B cell (primary cell): ENCODE results near the gene GIPR. TPM values are rescaled to one million over a fixed set of nuclear protein-coding genes. Genes with fewer than 3 reads are reported as not detected.
A peak's percentile ranks its signal among the peaks of the same experiment; 100 is the strongest.

Experiments used
- ATAC-seq: fragments of 200-7000 bp; cut with Tn5 transposase; one replicate; pipeline ENCODE4 v1.10.0; 2021; ENCODE audit warnings: low read depth, mild to moderate bottlenecking, moderate number of reproducible peaks, moderate library complexity
- CTCF ChIA-PET: fragments of 350-600 bp; sonication (Branson Sonifier 250); formaldehyde crosslinking; loops from one replicate; lab custom pipeline; 2021; ENCODE audit warnings: antibody characterized with exemption, inconsistent platforms; lab: Charles Lee
- POLR2A ChIA-PET: fragments of 350-600 bp; sonication (Branson Sonifier 250); formaldehyde crosslinking; loops from one replicate; lab custom pipeline; 2021; ENCODE audit warnings: antibody characterized with exemption; lab: Charles Lee
- DNase-seq: peaks from one replicate; pipeline ENCODE4 v3.0.0; 2013
- H2AFZ ChIP-seq: 2 replicates; pipeline ENCODE4 v1.6.1; 2012; ENCODE audit warnings: mild to moderate bottlenecking, low read depth, low read length; ENCODE audit not compliant: insufficient read depth, poor library complexity, severe bottlenecking
- H3K27ac ChIP-seq, 2 donors: 1 replicate in 1 of 2; 2 replicates in 1 of 2; pipeline ENCODE4 v1.5.1; 2012 to 2013; ENCODE audit warnings: low read length in 2 of 2, mild to moderate bottlenecking in 2 of 2, moderate library complexity in 1 of 2
- H3K27me3 ChIP-seq, 4 experiments: fragments of 200-600 bp in 1 of 4; sonication (generic) in 1 of 4; replicated peaks in 1 of 4; 1 replicate in 2 of 4; 2 replicates in 2 of 4; pipeline versions ENCODE4 v1.6.1 to v1.7.0; 2013 to 2016; ENCODE audit warnings: low read length in 3 of 4, mild to moderate bottlenecking in 2 of 4, mixed read lengths in 1 of 4, moderate library complexity in 1 of 4; ENCODE audit not compliant: insufficient read depth in 4 of 4, control insufficient read depth in 3 of 4; ENCODE audit errors: control extremely low read depth in 1 of 4
- H3K36me3 ChIP-seq, 2 experiments: replicated peaks in 1 of 2; 1 replicate in 1 of 2; 2 replicates in 1 of 2; pipeline versions ENCODE4 v1.6.1 to v1.7.1; 2013; ENCODE audit warnings: low read length in 1 of 2; ENCODE audit not compliant: insufficient read depth in 2 of 2, control insufficient read depth in 1 of 2; ENCODE audit errors: control extremely low read depth in 1 of 2, extremely low read depth in 1 of 2
- H3K4me1 ChIP-seq, 2 donors: fragments of 200-600 bp in 1 of 2; sonication (generic) in 1 of 2; 1 replicate in 1 of 2; 2 replicates in 1 of 2; pipeline versions ENCODE4 v1.5.1 to v1.6.1; 2013 to 2017; ENCODE audit warnings: low read length in 2 of 2; ENCODE audit not compliant: control insufficient read depth in 2 of 2, insufficient read depth in 2 of 2
- H3K4me2 ChIP-seq: replicated peaks from 2 replicates; pipeline ENCODE3; 2012; ENCODE audit warnings: mild to moderate bottlenecking, low read depth, low read length; ENCODE audit not compliant: poor library complexity, severe bottlenecking
- H3K4me3 ChIP-seq, 5 experiments: fragments of 200-600 bp in 1 of 5; sonication (generic) in 1 of 5; 1 replicate in 3 of 5; 2 replicates in 2 of 5; pipeline versions ENCODE4 v1.5.1 to v1.7.0; 2011 to 2016; ENCODE audit warnings: low read length in 4 of 5, mild to moderate bottlenecking in 4 of 5, low read depth in 2 of 5, control low read depth in 1 of 5, moderate library complexity in 1 of 5; ENCODE audit not compliant: insufficient read depth in 1 of 5; ENCODE audit errors: control extremely low read depth in 1 of 5, extremely low read depth in 1 of 5
- H3K79me2 ChIP-seq: fragments of 200-600 bp; sonication (generic); one replicate; pipeline ENCODE4 v1.6.0; 2016; ENCODE audit warnings: low read length; ENCODE audit not compliant: control insufficient read depth, insufficient read depth
- H3K9ac ChIP-seq: fragments of 200-600 bp; sonication (generic); 2 replicates; pipeline ENCODE4 v1.6.1; 2017; ENCODE audit warnings: mild to moderate bottlenecking, low read length, moderate library complexity
- H3K9me3 ChIP-seq, 3 donors: one replicate each; pipeline versions ENCODE4 v1.6.1 to v1.7.1; 2013; ENCODE audit warnings: low read length in 2 of 3; ENCODE audit not compliant: control insufficient read depth in 2 of 3, insufficient read depth in 1 of 3; ENCODE audit errors: control extremely low read depth in 1 of 3
- H4K20me1 ChIP-seq: 2 replicates; pipeline ENCODE4 v1.6.0; 2012; ENCODE audit warnings: mild to moderate bottlenecking, low read length; ENCODE audit not compliant: insufficient read depth, control insufficient read depth, poor library complexity, severe bottlenecking
- H3K27ac Mint-ChIP-seq: one replicate; pipeline ENCODE4 v1.8.0; 2021; ENCODE audit warnings: mixed read lengths
- H3K27me3 Mint-ChIP-seq: one replicate; pipeline ENCODE4 v1.8.0; 2021; ENCODE audit warnings: mixed read lengths
- H3K4me1 Mint-ChIP-seq: one replicate; pipeline ENCODE4 v1.8.0; 2021; ENCODE audit warnings: mixed read lengths
- H3K4me3 Mint-ChIP-seq: one replicate; pipeline ENCODE4 v1.8.0; 2021; ENCODE audit warnings: mixed read lengths
- H3K9me3 Mint-ChIP-seq: one replicate; pipeline ENCODE4 v1.8.0; 2022; ENCODE audit warnings: mixed read lengths; ENCODE audit not compliant: insufficient read depth
- CTCF ChIP-seq: fragments of 200-600 bp; IDR thresholded peaks from one replicate; pipeline ENCODE4 v1.8.0; 2022; ENCODE audit warnings: antibody characterized with exemption, mild to moderate bottlenecking
- EZH2 ChIP-seq: IDR thresholded peaks from 2 replicates; pipeline ENCODE4 v1.6.1; 2012; ENCODE audit warnings: borderline replicate concordance, low read depth, mild to moderate bottlenecking, moderate library complexity, low read length; ENCODE audit not compliant: insufficient read depth, poor library complexity, severe bottlenecking
- WGBS: methylation state at CpG from one replicate; pipeline ENCODE4 v1.1.5; 2013; ENCODE audit warnings: missing lambda C conversion rate; ENCODE audit not compliant: insufficient coverage; 5-methylcytosine and 5-hydroxymethylcytosine counted together
- intact Hi-C: fragments of 100-400 bp; cut with micrococcal nuclease; formaldehyde crosslinking; loops from one replicate; pipeline ENCODE4 v1.10.0; 2022
- polyA plus RNA-seq: library from polyadenylated mRNA; depleted of rRNA; stranded (reverse); fragments of >200 nt; gene quantifications from 2 replicates; pipeline ENCODE4 v1.2.3, GENCODE V29; 2012
- total RNA-seq, 2 donors: library from RNA; stranded (reverse); fragments of 120-200 nt in 1 of 2; gene quantifications; 1 replicate in 1 of 2; 2 replicates in 1 of 2; pipeline versions ENCODE4 v1.2.3 to v1.2.4, GENCODE V29; 2013 to 2022

The GIPR gene
- total and polyA plus RNA-seq, 2 donors (not counting 1 experiment from before 2014, with no cell fraction given) = 0.43 to 2.3 TPM

- Mint-ChIP-seq H3K27ac (peak overlapping the region; percentile 50), H3K4me1 (peaks cover 23% of the 10 kb centered on the region), H3K27me3 (peaks cover 13% of the 10 kb centered on the region), H3K9me3 (no peaks in the 10 kb centered on the region), H3K4me3 (peak overlapping the region; percentile 87)
- Histone ChIP-seq H3K9ac (peak overlapping the region; percentile 50), H2AFZ (peak overlapping the region; percentile 82), H3K79me2 (no peaks in the 10 kb centered on the region), H3K4me1 (peaks cover 24 to 31% of the 10 kb centered on the region in 2 donors), H3K9me3 (peaks cover 0 to 13% (median 0%) of the 10 kb centered on the region in 3 donors), H4K20me1 (no peaks in the 10 kb centered on the region), H3K36me3 (peaks cover 0 to 26% of the 10 kb centered on the region in 2 experiments), H3K27me3 (peaks cover 0 to 27% (median 10%) of the 10 kb centered on the region in 4 experiments), H3K4me2 (peak overlapping the region; percentile 82), H3K27ac (no peak overlapping the region), H3K4me3 (peak overlapping the region in 4 of 5 experiments; percentile 29 to 57 (median 46))
- no peak for TF ChIP-seq EZH2
- TF ChIP-seq CTCF = peak; percentile 98
- peak; percentile 95 for ATAC-seq
- WGBS = 2% methylated on average over 47 of the region's 51 CpGs
- intact Hi-C loops = loop anchor here (1.0 to 2.0 kb wide), 5 partner anchors 11 to 158 kb away; partner anchors contain the start of genes GIPR and QPCTL
- ChIA-PET CTCF (interaction anchor here (0.6 to 8.9 kb wide), 14 partner anchors 8 to 242 kb away, joined by 3 to 60 read pairs (median 4); partner anchors contain the start of genes EML2, FBXO46, GIPR and QPCTL), POLR2A (interaction anchor here (0.6 to 1.8 kb wide), 2 partner anchors 36 to 537 kb away, joined by 3 to 5 read pairs; no protein-coding TSS in a partner anchor)
- DNase-seq = peak; percentile 92
These were observed 13.5 kb downstream of the GIPR start for GRCh38 chr19:45681391-45682015.

- H3K4me3 ChIP-seq = no peak overlapping the region
- intact Hi-C loops = no loop called here
- ATAC-seq = no peak
- H3K79me2 ChIP-seq = no peaks in the 10 kb centered on the region
- peaks cover 4% of the 10 kb centered on the region for H4K20me1 ChIP-seq
- peaks cover 0 to 21% (median 7%) of the 10 kb centered on the region in 4 experiments for H3K27me3 ChIP-seq
- Mint-ChIP-seq H3K4me3 (peak overlapping the region; percentile 87), H3K27me3 (peaks cover 10% of the 10 kb centered on the region), H3K4me1 (peaks cover 18% of the 10 kb centered on the region), H3K27ac (peak overlapping the region; percentile 15), H3K9me3 (no peaks in the 10 kb centered on the region)
- peak overlapping the region; percentile 82 for H3K4me2 ChIP-seq
- H3K27ac ChIP-seq = no peak overlapping the region
- peaks cover 19 to 26% of the 10 kb centered on the region in 2 donors for H3K4me1 ChIP-seq
- DNase-seq = no peak
- peaks cover 0 to 8% (median 0%) of the 10 kb centered on the region in 3 donors for H3K9me3 ChIP-seq
- H2AFZ ChIP-seq = peak overlapping the region; percentile 82
- H3K36me3 ChIP-seq = peaks cover 0 to 31% of the 10 kb centered on the region in 2 experiments
- ChIA-PET POLR2A (no interaction called here), CTCF (interaction anchor here (0.6 to 8.9 kb wide), 10 partner anchors 8 to 204 kb away, joined by 3 to 60 read pairs (median 4); partner anchors contain the start of genes EML2, QPCTL and SNRPD2)
- TF ChIP-seq EZH2 (no peak), CTCF (no peak)
- H3K9ac ChIP-seq = peak overlapping the region; percentile 50
- 91% methylated on average over 8 of the region's 8 CpGs for WGBS
These were observed 14.1 kb downstream of the GIPR start for GRCh38 chr19:45682117-45682516.
